Omental fat pad (tissue), 4 donors: ENCODE results near the gene CSF3. TPM values are rescaled to one million over a fixed set of nuclear protein-coding genes. Genes with fewer than 3 reads are reported as not detected.
"Not testable (repeated sequence)": the region's sequence is repeated elsewhere in the genome, so short reads cannot be mapped to it uniquely, and the experiment has no call there.

Experiments
- ATAC-seq: fragments of 150-250 bp; one replicate; pipeline ENCODE4 v1.9.1; 2016; ENCODE audit warnings: mild to moderate bottlenecking, moderate library complexity; ENCODE audit not compliant: low FRiP score
- DNase-seq: peaks from one replicate; pipeline ENCODE4 v3.0.0-alpha.2; 2019; ENCODE audit warnings: low spot score
- CTCF ChIP-seq, 3 donors: fragments of 450-650 bp; IDR thresholded peaks; one replicate each; pipeline ENCODE4 v1.5.1; 2016 to 2017; ENCODE audit warnings: antibody characterized with exemption in 3 of 3, mild to moderate bottlenecking in 3 of 3, moderate library complexity in 2 of 3
- total RNA-seq, 4 donors: library from RNA; depleted of rRNA; stranded (reverse); fragments of >200 nt; gene quantifications; one replicate each; pipeline ENCODE4 v1.1.0, GENCODE V29; 2016

CSF3 gene
- total RNA-seq, 4 donors from 2014 or later, result 51.8 to 75.2 TPM; not detected in 2

- no peak for ATAC-seq
- TF ChIP-seq CTCF (IDR thresholded peaks at IDR 0.05), result no peak
- no peak for DNase-seq
Measured at GRCh38 chr17:40005520-40005919, 9.7 kb upstream of the CSF3 start.

GRCh38 chr17:40010946-40011500 lies 4.2 kb upstream of the CSF3 start:
- DNase-seq, result not testable (repeated sequence)

GRCh38 chr17:40012017-40012647 lies 3.1 kb upstream of the CSF3 start:
- DNase-seq, ATAC-seq: not testable (repeated sequence)

More at GRCh38 chr17:40010946-40011500, 4.2 kb upstream of the CSF3 start:
- ATAC-seq, result not testable (repeated sequence)

- DNase-seq, result no peak
Measured at GRCh38 chr17:40014375-40014980, 762 bp upstream of the CSF3 start.

GRCh38 chr17:40015998-40016985 lies 1.1 kb downstream of the CSF3 start:
- ATAC-seq (no peak), DNase-seq (no peak)
- TF ChIP-seq CTCF (IDR thresholded peaks at IDR 0.05), result no peak

More at GRCh38 chr17:40014375-40014980, 762 bp upstream of the CSF3 start:
- TF ChIP-seq CTCF (IDR thresholded peaks at IDR 0.05), result no peak
- no peak for ATAC-seq

- DNase-seq, result no peak
- no peak for ATAC-seq
Measured at GRCh38 chr17:40017422-40018080, 2.3 kb downstream of the CSF3 start.

More at GRCh38 chr17:40017422-40018080, 2.3 kb downstream of the CSF3 start:
- no peak for TF ChIP-seq CTCF (IDR thresholded peaks at IDR 0.05)
